HG02970 (cell line): Measurements from ENCODE around the gene MAFF.
"Not testable (repeated sequence)": the region's sequence is repeated elsewhere in the genome, so short reads cannot be mapped to it uniquely, and the experiment has no call there.

Experiments used
- ATAC-seq: cut with Tn5 transposase; IDR thresholded peaks from one replicate; pipeline ENCODE4 v1.9.1; 2021; ENCODE audit warnings: mild to moderate bottlenecking, moderate library complexity, moderate number of reproducible peaks; ENCODE audit not compliant: unreplicated experiment, low FRiP score

The MAFF gene

DNA sequence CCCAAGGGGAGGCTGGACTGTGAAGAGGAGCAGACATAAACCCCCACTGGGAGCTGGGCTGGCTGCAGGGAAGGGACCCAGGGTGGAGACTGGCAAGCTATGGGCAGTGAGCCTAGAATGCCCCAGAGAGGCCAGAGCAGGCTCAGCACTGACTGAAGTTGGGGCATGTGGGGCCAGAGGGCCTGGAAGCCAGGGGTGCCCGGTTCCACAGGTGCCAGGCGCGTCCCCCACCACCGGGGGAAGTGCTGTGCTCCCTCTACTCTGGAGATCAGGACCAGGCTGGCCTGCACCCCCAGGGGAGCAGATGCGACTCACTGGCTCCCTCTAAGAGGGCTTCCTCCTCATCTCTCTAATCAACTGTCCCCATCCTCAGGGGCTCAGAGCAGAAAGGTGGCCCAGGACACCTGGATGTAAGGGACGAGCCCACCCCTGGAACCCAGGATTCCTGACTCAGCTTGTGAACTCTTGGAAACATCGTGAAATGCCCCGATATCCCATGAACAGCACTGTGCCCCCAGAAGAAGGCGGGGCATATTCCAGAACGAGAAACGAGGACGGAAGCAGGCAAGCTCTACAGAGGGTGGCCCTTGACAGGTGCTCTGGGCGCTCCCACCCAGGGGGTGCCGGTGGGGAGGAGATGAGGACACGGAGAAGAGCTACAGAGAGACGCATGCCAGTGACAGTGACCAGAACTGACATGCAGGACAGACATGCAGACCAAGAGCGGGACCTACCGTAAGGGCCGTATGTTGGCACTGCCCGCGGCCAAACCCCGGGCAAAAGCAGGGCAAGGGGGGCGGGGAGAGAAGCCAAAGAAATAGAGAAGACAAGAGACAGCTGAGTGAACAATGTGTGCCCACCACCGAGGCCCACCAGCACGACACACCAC lies 20.4 kb downstream of the MAFF start:
- ATAC-seq = no peak

DNA sequence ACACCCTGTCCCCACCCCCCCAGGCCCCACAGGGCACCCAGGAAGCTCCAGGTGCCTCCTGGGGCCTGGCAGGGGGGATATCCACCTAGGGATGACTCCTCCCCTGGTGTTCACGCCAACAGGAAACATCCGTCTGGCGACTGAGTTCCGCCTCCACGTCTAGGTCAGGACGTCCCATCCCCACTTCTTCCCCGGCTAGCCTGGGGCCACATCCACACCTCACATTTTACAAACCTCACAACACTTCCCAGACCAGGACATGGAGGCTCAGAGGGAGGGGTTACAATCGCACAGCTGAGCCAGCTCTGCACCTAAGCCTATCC lies 21.0 kb downstream of the MAFF start:
- no peak for ATAC-seq

DNA sequence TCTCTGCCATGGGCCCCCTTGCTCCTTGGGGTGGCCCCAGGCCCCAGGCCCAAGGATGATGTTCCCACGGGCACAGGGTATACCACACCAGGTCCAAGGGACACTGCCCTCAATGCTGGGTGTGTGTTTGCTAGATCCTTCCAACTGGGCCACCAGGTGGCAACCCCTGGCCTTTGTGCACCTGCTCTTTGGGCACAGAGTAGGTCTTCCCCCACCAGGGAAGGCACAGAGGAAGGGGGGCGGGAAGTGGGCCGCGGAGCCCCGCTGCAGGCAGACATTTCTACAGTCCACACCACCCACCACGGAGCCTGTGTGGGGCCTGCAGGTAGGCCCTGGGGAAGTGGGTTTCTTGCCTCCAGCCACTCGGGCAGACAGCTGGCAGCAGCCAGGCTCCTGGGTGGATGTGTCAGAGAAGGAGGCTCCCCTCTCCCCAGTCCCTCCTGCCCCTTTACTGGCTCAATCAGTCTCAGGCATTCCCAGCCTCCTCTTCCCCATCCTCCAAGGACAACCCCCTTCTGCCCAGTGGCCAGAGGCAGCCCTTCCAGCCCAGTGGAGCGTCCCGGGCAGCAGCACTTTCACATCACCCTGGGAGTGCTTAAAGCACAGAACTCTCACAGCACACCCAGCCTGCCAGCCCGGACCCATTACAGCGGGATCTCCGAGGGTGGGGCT lies 21.6 kb downstream of the MAFF start:
- no peak for ATAC-seq

DNA sequence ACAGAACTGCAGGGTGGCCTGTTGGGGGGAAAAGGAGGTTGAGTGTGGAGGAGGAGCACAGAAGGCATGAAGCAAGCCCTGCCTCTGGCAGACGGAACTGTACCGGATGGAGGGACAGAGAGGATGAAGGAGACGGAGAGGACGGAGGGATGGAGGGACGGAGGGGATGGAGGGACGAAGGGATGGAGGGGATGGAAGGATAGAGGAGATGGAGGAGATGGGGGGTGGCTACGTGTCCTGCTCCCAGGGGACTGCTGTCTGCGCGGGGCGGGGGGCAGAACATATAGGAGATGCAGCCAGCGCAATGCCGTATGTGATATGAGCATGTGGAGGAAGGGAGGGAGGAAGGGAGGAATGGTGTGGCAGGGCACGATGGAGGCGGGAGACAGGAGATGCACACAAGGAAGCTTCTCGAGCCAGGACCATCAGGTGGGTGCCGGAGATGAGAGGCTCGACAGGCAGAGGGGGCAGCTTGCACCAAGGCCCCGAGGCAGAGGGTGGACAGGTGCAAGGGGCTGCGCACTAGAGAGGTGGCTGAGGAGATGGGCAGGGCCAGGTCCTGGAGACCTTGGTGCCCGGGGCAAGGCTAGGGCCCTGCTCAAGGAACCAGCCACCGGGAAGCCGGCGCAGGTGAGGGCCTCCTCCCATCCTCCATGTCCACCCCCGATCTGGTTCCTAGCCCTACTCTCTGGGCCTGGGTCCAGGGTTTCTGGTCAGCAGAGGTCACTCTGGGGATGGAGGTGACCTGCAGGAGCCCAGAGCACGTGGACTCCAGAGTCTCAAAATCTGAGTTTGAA lies 25.3 kb downstream of the MAFF start:
- no peak for ATAC-seq

DNA sequence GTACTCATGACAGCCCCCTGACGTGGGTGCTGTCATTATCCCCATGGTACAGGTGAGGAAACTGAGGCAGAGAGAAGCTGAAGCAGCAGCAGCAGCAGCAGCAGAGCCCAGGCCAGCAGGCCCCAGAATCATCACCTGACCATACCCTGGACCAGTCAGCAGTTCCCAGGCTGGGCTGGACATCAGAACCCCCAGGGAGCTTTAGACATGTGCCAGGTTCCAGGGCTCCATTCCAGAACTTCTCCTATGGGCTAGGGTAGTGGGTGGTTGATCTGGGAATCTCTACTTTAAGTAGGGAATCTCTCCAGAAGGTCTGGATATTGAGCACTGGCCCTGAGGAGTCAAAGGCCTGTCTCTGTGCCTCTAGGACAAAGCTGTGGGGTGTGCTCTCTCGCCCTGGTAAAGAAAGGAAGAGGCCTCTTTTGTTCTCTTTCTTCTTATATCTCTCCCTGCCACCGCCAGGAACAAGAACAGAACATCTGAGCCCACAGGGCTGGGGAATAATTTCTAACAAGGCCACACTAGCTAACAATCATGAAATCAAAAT lies 26.6 kb downstream of the MAFF start:
- no peak for ATAC-seq

DNA sequence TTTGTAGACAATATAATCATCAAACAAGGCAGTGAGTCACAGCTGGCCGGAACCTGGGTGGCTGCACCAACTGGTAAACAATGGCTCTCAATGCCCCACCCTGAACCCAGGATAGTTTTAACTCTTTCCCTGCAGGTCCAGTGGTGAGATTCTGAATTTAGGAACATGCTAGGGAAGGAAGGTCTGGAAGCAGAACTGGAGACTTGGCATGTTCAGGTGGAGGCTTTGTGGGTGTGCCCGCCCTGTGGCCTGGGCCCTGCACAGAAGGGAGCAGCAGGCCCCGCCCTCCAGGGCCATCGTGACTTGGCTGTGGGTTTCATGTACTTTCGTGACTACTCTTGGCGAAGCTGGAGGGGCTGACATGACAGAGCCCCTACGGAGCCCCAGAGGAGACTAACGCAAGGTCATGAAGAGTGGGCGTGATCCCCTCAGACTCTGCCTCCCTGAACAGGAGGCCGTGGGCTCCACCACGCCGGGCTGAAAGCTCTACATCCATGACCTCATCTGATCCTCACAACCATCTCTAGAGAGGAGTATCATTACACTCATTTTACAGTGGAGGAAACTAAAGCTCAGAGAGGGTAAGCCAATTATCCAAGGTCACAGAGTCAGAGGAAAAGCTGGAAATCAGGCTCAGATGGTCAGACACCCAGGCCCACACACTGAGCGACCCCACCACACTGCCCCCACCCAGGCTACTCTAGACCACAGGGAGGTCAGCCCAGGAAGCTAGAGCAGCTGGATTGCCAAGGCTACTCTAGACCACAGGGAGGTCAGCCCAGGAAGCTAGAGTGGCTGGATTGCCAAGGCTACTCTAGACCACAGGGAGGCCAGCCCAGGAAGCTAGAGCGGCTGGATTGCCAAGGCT lies 27.3 kb downstream of the MAFF start:
- no peak for ATAC-seq

DNA sequence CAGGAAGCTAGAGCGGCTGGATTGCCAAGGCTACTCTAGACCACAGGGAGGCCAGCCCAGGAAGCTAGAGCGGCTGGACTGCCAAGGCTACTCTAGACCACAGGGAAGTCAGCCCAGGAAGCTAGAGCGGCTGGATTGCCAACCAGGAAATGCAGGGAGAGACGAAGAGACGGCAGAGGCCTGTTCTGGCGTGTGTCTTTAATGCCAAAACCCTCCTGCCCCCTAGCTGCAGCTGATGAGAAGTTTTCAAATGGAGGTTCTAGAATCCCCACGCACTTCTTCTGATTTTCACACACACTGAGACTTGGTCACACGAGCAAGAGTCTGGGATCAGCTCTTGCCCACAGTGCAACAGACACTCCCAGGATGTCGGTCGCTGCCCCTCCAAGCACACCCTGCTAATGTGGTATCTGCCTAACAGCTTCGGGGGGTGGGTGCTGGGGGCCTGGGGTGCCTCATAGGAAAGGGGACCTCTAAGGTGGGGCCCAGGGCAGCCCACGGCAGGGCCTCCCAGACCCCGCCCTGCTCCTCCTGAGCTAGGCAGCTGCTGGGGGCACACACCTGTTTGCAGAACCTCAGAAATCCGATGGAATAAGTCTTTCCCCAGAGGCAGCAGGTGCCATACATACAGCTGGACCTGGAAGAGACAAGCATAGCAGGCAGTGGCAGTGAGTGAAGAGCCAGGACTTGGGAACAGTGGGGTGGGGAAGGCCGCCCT lies 28.5 kb downstream of the MAFF start:
- no peak for ATAC-seq

DNA sequence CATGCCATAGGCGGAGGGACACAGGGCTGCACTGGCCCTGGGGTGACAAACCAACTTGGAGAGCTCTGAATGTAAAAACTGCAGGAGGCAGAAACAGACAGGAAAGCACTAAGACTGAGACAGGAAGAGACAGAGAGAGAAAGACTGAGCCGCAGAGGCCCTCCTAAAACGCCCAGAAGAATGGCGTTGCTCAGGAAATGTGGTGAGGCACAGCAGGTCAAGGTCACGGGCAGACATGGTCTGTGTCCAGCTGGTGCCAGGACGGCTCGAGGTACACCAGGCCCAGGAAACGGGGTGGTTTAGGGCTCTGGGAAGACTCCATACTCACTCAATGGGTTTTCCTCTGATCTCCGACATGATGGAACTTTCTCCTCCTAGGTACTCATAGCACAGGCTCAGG lies 29.1 kb downstream of the MAFF start:
- ATAC-seq = no peak

DNA sequence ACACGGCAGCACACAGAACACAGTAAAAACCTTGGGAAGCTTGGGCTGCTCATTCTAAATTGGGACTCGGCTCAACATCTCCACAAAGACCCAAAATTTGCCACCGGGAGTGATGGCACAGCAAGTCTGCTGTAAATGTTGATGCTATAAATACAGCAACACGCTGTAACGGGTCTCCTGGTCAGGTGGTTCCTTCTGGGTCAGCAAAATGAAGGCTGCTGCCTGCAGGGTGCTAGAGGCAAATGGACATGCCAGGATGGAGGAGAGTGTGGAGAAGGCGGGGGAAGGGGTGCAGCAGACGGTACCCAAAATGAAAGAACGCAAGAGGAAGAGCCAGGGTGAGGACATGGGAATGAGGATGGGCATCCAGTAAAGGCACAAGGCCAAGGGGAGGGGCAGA lies 30.4 kb downstream of the MAFF start:
- ATAC-seq = no peak

DNA sequence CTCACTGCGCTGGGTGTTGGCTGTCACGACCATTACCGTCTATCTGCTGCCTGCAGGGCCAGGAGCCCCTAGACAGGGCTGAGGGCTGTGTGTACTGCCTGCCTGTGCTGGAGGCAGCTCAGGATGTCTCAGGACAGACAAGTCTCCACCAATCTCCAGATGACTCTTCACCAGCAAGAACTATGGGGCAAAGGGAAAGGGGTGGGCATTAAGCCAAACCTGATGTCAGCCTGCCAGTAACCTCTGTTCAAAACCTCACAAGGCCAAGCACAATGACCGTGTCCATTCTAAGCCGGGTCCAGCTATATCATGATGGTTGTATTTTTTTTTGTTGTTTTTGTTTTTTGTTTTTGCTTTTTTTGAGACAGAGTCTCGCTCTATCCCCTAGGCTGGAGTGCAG lies 31.6 kb downstream of the MAFF start:
- no peak for ATAC-seq

DNA sequence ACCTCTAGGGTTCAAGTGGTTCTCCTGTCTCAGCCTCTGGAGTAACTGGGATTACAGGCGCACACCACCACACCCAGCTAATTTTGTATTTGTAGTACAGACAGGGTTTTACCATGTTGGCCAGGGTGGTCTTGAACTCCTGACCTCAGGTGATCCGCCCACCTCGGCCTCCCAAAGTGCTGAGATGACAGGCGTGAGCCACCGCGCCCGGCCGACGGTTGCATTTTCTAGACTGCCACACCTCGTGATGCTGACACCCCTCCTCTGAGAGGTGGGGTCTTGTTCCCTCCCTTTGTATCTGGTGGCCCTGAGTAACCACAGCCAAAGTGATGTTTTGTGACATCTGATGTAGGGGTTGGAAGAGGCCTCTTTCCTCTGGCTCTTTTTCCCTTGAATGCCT lies 32.1 kb downstream of the MAFF start:
- not testable (repeated sequence) for ATAC-seq

DNA sequence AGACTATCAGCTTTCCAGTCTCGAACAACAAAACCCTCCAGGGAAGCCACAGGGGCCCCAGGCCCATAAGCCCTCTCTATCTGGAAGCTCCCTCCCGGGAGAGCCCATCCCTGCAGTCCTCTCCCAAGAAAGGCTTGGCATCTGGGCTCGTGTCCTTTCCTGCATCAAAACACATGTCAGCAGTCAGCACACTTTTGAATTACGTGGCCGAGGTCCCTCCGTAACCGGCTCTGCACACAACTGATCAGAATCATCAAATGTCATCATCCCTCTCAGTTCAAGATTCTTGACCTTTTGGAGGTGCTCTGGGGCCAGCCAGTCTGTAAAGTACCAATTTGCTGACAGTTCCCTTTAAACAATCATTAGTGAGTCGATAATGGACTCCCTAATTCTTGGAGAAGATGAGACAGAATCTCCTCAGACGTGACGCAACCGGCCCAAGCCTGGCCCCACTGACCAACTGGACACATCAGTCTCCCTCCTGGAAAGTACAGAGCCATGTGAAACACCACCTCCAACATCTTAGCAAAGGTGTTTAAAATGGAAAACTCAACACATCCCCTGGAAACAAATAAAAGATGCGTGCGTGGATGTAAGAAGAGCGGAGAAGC lies 33.6 kb downstream of the MAFF start:
- ATAC-seq = no peak

DNA sequence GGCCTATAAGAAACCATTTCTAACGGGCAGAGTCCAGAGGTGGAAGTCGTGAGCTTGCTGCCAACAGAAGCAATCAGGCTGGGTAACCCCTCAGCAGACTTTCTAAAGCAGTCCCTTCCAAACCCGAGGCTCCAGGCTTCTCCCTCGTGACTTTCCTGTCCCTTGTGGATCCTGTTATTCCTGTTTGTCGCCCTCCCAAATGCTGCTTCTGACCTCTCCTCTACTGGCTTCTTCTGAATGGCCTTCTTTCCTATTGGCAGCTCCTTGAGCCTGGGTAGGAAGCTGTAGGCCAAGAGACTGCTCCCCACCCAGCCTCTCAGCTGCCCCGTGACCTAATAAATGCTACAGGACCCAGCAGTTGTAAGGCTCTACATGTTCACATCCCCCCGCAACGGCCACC lies 35.0 kb downstream of the MAFF start:
- ATAC-seq = no peak

DNA sequence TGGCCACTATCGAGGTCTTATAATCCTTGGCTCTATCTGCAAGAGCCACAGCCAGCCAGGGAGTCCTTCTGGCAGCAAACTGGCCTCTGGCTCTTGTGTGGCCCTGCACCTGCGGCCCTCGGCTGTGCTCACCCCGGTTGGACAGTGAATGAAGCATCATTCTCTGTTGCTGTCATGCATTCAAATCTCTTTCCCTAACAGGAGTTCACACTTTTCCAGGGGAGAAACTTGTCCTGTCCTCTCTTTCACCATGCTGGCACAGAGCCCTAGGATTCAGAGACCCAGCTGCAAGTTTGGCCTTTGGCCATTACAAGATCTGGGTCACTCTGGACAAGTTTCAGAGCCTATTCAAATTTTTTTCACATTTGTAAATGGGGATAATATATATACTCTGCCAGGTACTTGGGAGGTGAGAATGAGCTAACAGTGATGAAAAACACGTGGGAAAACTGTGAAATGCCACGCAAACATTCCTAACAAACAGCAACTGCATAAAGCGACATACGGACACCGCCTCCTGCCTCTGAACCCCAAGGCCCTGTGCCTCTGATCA lies 36.8 kb downstream of the MAFF start:
- ATAC-seq = no peak

DNA sequence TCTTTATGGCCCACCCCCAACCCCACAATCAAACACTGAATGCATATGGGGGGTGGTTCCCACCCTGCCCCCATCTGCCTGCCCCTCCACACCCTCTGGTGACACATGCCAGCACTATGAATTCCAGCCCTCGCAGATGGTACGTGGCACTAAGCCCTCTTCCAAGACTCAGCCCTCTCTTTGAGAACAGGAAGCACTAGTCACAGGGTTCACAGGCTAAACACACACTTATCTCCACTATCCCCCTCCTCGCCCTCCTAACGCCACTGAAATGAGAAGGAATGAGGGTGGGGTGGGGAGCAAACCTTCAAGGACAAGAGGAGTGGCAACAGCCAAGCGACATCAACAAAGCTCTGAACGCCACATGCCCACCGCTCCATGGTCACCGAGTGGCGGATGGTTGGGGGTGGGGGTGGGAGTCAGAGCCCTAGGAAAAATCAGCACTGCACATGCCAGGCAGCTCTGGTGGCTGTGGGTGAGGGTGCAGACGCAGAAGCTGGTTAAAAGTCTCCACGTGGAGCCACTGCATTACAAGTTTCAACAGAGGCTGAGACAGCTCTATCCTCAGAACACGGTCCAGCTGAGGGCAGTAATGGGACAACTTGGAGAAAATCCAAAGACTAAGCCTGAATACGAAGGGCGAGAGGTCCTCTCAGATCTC lies 37.4 kb downstream of the MAFF start:
- no peak for ATAC-seq

DNA sequence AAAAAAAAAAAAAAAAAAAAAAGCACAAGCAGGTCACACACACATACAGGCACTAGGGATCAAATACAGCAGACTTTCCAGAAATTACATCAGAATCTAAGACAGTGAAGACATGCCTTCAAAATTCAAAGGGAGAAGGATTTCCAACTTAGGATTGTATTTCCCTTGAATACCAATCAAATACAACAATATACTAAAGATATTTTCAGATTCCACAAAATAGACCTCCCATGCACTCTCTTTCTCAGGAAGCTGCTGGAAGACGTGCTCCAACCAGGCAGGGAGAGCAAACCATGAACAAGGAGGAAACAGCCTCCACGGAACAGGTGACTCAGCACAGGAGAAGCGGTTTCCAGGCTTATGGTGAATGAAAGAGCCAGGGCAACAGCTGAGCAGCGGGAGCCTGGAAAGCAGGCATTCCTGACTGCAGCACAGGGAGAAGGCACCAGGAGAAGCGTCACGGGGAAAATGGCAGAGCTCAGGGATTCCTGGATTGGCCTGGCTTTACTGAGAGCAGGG lies 39.0 kb downstream of the MAFF start:
- no peak for ATAC-seq

DNA sequence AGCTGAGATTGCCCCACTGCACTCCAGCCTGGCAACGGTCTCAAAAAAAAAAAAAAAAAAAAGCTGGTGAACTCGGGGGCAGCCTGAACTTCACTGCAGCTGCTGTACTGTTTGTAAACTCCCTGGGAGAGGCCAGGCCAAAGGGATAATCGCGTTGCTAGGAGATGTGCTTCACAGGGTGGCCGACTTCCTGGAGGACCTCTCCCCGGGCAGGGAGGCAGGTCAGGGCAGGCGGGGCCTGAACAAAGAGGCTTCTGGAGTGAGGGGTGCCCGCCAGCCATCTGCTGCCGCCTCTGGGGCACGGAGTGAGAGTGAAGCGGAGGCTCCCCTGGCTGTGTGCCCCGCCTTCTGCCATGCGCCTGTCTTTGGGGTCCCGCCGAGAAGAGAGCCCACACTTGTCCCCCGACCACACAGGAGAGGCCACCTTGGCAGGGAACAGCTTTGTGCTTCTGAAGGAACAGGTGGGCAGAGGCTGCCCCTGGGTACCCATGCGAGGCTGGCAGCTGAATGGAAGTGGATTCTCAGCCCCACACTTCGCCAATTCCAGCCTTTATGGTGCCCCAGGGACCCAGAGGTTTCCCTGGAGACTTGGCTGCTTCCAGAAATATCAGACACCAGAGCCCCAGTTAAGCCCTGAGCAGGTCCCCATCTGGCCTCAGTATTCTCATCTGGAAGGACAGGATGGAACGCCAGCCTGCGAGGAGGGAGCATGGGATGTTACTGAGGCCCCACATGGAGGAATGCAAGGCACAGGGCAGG lies 41.4 kb downstream of the MAFF start:
- no peak for ATAC-seq
